Measurements from ENCODE around the gene LYPD5. TPM values are rescaled to one million over a fixed set of nuclear protein-coding genes. Genes with fewer than 3 reads are reported as not detected.
A peak's percentile ranks its signal among the peaks of the same experiment; 100 is the strongest.
"Not testable (repeated sequence)": the region's sequence is repeated elsewhere in the genome, so short reads cannot be mapped to it uniquely, and the experiment has no call there.

Gene LYPD5
- polyA plus RNA-seq, 4 donors = 0.29 to 0.56 (median 0.40) TPM

GRCh38 chr19:43779147-43779819 lies 23.0 kb downstream of the LYPD5 start:
- DNase-seq (ENCODE audit: low read depth in 4 of 4, low spot score in 2 of 4) = no peak

GRCh38 chr19:43778651-43779050 lies 23.6 kb downstream of the LYPD5 start:
- no peak for DNase-seq (ENCODE audit: low read depth in 4 of 4, low spot score in 2 of 4)

- no peak for DNase-seq (ENCODE audit: low read depth in 4 of 4, low spot score in 2 of 4)
Observed at GRCh38 chr19:43777163-43777695, 25.0 kb downstream of the LYPD5 start.

GRCh38 chr19:43776286-43776685 lies 26.0 kb downstream of the LYPD5 start:
- no peak for DNase-seq (ENCODE audit: low read depth in 4 of 4, low spot score in 2 of 4)

GRCh38 chr19:43775299-43775890 lies 26.9 kb downstream of the LYPD5 start:
- no peak for DNase-seq (ENCODE audit: low read depth in 4 of 4, low spot score in 2 of 4)

GRCh38 chr19:43774940-43775258 lies 27.3 kb downstream of the LYPD5 start:
- DNase-seq (ENCODE audit: low read depth in 4 of 4, low spot score in 2 of 4) = not testable (repeated sequence)

GRCh38 chr19:43774103-43774939 lies 27.9 kb downstream of the LYPD5 start:
- DNase-seq (ENCODE audit: low read depth in 4 of 4, low spot score in 2 of 4) = no peak

- DNase-seq (ENCODE audit: low read depth in 4 of 4, low spot score in 2 of 4) = no peak
Observed at GRCh38 chr19:43773725-43774102, 28.5 kb downstream of the LYPD5 start.

- no peak for DNase-seq (ENCODE audit: low read depth in 4 of 4, low spot score in 2 of 4)
Observed at GRCh38 chr19:43769256-43769655, 33.0 kb downstream of the LYPD5 start.

GRCh38 chr19:43768273-43769050 lies 33.8 kb downstream of the LYPD5 start:
- no peak for DNase-seq (ENCODE audit: low read depth in 4 of 4, low spot score in 2 of 4)

GRCh38 chr19:43767818-43768217 lies 34.4 kb downstream of the LYPD5 start:
- DNase-seq (ENCODE audit: low read depth in 4 of 4, low spot score in 2 of 4) = no peak

- DNase-seq (ENCODE audit: low read depth in 4 of 4, low spot score in 2 of 4) = no peak
Observed at GRCh38 chr19:43767316-43767715, 34.9 kb downstream of the LYPD5 start.

GRCh38 chr19:43766755-43767043 lies 35.5 kb downstream of the LYPD5 start:
- DNase-seq (ENCODE audit: low read depth in 4 of 4, low spot score in 2 of 4) = no peak

GRCh38 chr19:43765109-43765876 lies 37.0 kb downstream of the LYPD5 start:
- DNase-seq (ENCODE audit: low read depth in 4 of 4, low spot score in 2 of 4) = no peak

GRCh38 chr19:43764684-43765083 lies 37.6 kb downstream of the LYPD5 start:
- DNase-seq (ENCODE audit: low read depth in 4 of 4, low spot score in 2 of 4) = not testable (repeated sequence)

- no peak for DNase-seq (ENCODE audit: low read depth in 4 of 4, low spot score in 2 of 4)
Observed at GRCh38 chr19:43763473-43763939, 38.7 kb downstream of the LYPD5 start.

- DNase-seq (ENCODE audit: low read depth in 4 of 4, low spot score in 2 of 4) = no peak
Observed at GRCh38 chr19:43762814-43763213, 39.4 kb downstream of the LYPD5 start.

- no peak for DNase-seq (ENCODE audit: low read depth in 4 of 4, low spot score in 2 of 4)
Observed at GRCh38 chr19:43760941-43761340, 41.3 kb downstream of the LYPD5 start.

GRCh38 chr19:43759515-43759914 lies 42.7 kb downstream of the LYPD5 start:
- no peak for DNase-seq (ENCODE audit: low read depth in 4 of 4, low spot score in 2 of 4)

GRCh38 chr19:43755256-43755801 lies 46.9 kb downstream of the LYPD5 start:
- DNase-seq (ENCODE audit: low read depth in 4 of 4, low spot score in 2 of 4) = peak; percentile 51 to 78 (median 54)

Data from left renal cortex interstitium (tissue), 4 donors.